ENCODE data around the gene EMX1.
"Not testable (repeated sequence)": the region's sequence is repeated elsewhere in the genome, so short reads cannot be mapped to it uniquely, and the experiment has no call there.

Gene EMX1

GRCh38 chr2:72900191-72900825, 17.0 kb upstream of the EMX1 start:
- DNase-seq: no peak
- no peak overlapping the region for H2AFZ ChIP-seq (ENCODE audit: low read depth, low read length)
- H3K27me3 ChIP-seq (ENCODE audit: insufficient read depth, low read length, poor library complexity): peaks cover 15% of the 10 kb centered on the region
- H3K36me3 ChIP-seq (ENCODE audit: insufficient read depth, low read length): no peaks in the 10 kb centered on the region
- H3K4me3 ChIP-seq (ENCODE audit: low read depth in 1 of 2, low read length in 2 of 2): no peak overlapping the region
- no peak overlapping the region for H3K4me2 ChIP-seq (ENCODE audit: insufficient read depth, low read length)
- no peaks in the 10 kb centered on the region for H3K79me2 ChIP-seq (ENCODE audit: insufficient read depth, low read length)
- H3K4me1 ChIP-seq (ENCODE audit: insufficient read depth, low read length): no peaks in the 10 kb centered on the region
- no peaks in the 10 kb centered on the region for H3K9me3 ChIP-seq (ENCODE audit: insufficient read depth, low read length, severe bottlenecking)
- TF ChIP-seq CTCF (IDR thresholded peaks at IDR 0.05; ENCODE audit: borderline replicate concordance, extremely low read depth, low read length, poor library complexity, severe bottlenecking) (no peak), EZH2 (IDR thresholded peaks at IDR 0.05; ENCODE audit: borderline replicate concordance, low read depth, low read length, severe bottlenecking) (no peak)
- H4K20me1 ChIP-seq (ENCODE audit: insufficient read depth, low read length): no peaks in the 10 kb centered on the region
- H3K9ac ChIP-seq (ENCODE audit: low read depth, low read length): no peak overlapping the region
- no peak for ATAC-seq (ENCODE audit: insufficient read depth, low read depth)
- H3K27ac ChIP-seq (ENCODE audit: low read length): no peak overlapping the region

GRCh38 chr2:72901426-72901825, 15.9 kb upstream of the EMX1 start:
- no peak for TF ChIP-seq CTCF (IDR thresholded peaks at IDR 0.05; ENCODE audit: borderline replicate concordance, extremely low read depth, low read length, poor library complexity, severe bottlenecking)
- TF ChIP-seq EZH2 (IDR thresholded peaks at IDR 0.05; ENCODE audit: borderline replicate concordance, low read depth, low read length, severe bottlenecking): no peak

GRCh38 chr2:72907369-72907768, 9.9 kb upstream of the EMX1 start:
- not testable (repeated sequence) for H3K4me2 ChIP-seq (ENCODE audit: insufficient read depth, low read length); H3K27ac ChIP-seq (ENCODE audit: low read length); H3K9ac ChIP-seq (ENCODE audit: low read depth, low read length); H3K9me3 ChIP-seq (ENCODE audit: insufficient read depth, low read length, severe bottlenecking); DNase-seq; H3K36me3 ChIP-seq (ENCODE audit: insufficient read depth, low read length); ATAC-seq (ENCODE audit: insufficient read depth, low read depth); H3K79me2 ChIP-seq (ENCODE audit: insufficient read depth, low read length); H4K20me1 ChIP-seq (ENCODE audit: insufficient read depth, low read length); H3K4me3 ChIP-seq (ENCODE audit: low read depth in 1 of 2, low read length in 2 of 2); H3K4me1 ChIP-seq (ENCODE audit: insufficient read depth, low read length); H2AFZ ChIP-seq (ENCODE audit: low read depth, low read length)
- H3K27me3 ChIP-seq (ENCODE audit: insufficient read depth, low read length, poor library complexity): peaks cover 15% of the 10 kb centered on the region

More at GRCh38 chr2:72901426-72901825, 15.9 kb upstream of the EMX1 start:
- no peak overlapping the region for H3K4me2 ChIP-seq (ENCODE audit: insufficient read depth, low read length)
- H3K27me3 ChIP-seq (ENCODE audit: insufficient read depth, low read length, poor library complexity): peaks cover 15% of the 10 kb centered on the region
- no peak overlapping the region for H3K4me3 ChIP-seq (ENCODE audit: low read depth in 1 of 2, low read length in 2 of 2)
- no peak overlapping the region for H3K9ac ChIP-seq (ENCODE audit: low read depth, low read length)
- no peaks in the 10 kb centered on the region for H3K9me3 ChIP-seq (ENCODE audit: insufficient read depth, low read length, severe bottlenecking)
- H4K20me1 ChIP-seq (ENCODE audit: insufficient read depth, low read length): no peaks in the 10 kb centered on the region
- ATAC-seq (ENCODE audit: insufficient read depth, low read depth) (no peak), DNase-seq (no peak)
- no peaks in the 10 kb centered on the region for H3K4me1 ChIP-seq (ENCODE audit: insufficient read depth, low read length)
- H3K27ac ChIP-seq (ENCODE audit: low read length): no peak overlapping the region
- H3K36me3 ChIP-seq (ENCODE audit: insufficient read depth, low read length): no peaks in the 10 kb centered on the region
- H3K79me2 ChIP-seq (ENCODE audit: insufficient read depth, low read length): no peaks in the 10 kb centered on the region
- H2AFZ ChIP-seq (ENCODE audit: low read depth, low read length): no peak overlapping the region

GRCh38 chr2:72908741-72909140, 8.6 kb upstream of the EMX1 start:
- H3K36me3 ChIP-seq (ENCODE audit: insufficient read depth, low read length): no peaks in the 10 kb centered on the region
- no peaks in the 10 kb centered on the region for H3K4me1 ChIP-seq (ENCODE audit: insufficient read depth, low read length)
- no peak overlapping the region for H3K9ac ChIP-seq (ENCODE audit: low read depth, low read length)
- no peak overlapping the region for H2AFZ ChIP-seq (ENCODE audit: low read depth, low read length)
- H3K27ac ChIP-seq (ENCODE audit: low read length): no peak overlapping the region
- no peak for TF ChIP-seq CTCF (IDR thresholded peaks at IDR 0.05; ENCODE audit: borderline replicate concordance, extremely low read depth, low read length, poor library complexity, severe bottlenecking)
- no peak overlapping the region for H3K4me3 ChIP-seq (ENCODE audit: low read depth in 1 of 2, low read length in 2 of 2)
- no peaks in the 10 kb centered on the region for H4K20me1 ChIP-seq (ENCODE audit: insufficient read depth, low read length)
- peaks cover 13% of the 10 kb centered on the region for H3K27me3 ChIP-seq (ENCODE audit: insufficient read depth, low read length, poor library complexity)
- H3K79me2 ChIP-seq (ENCODE audit: insufficient read depth, low read length): no peaks in the 10 kb centered on the region
- no peak for ATAC-seq (ENCODE audit: insufficient read depth, low read depth)
- H3K4me2 ChIP-seq (ENCODE audit: insufficient read depth, low read length): no peak overlapping the region
- DNase-seq: no peak
- H3K9me3 ChIP-seq (ENCODE audit: insufficient read depth, low read length, severe bottlenecking): no peaks in the 10 kb centered on the region
